ENCODE data around the gene NUDT1.
A peak's percentile ranks its signal among the peaks of the same experiment; 100 is the strongest.

GRCh38 chr7:2266911-2267310, 24.9 kb downstream of the NUDT1 start:
- no peak for TF ChIP-seq CTCF (IDR thresholded peaks at IDR 0.05)
- TF ChIP-seq REST (IDR thresholded peaks at IDR 0.05; ENCODE audit: insufficient read depth in 1 of 2, low read depth in 2 of 2, low read length in 1 of 2), result no peak
- no peak for TF ChIP-seq TCF7L2 (IDR thresholded peaks at IDR 0.05; ENCODE audit: low read depth, low read length)
- peak; percentile 19; the same call in 1 of the 2 replicates for TF ChIP-seq POLR2AphosphoS5 (IDR thresholded peaks at IDR 0.05; ENCODE audit: low read depth, low read length)
- TF ChIP-seq SIN3A (IDR thresholded peaks at IDR 0.05; ENCODE audit: borderline replicate concordance, insufficient read depth, low read depth, low read length), result no peak
